Neural crest cell (in vitro differentiated cells): Measurements from ENCODE around the gene BEX1. TPM values are rescaled to one million over a fixed set of nuclear protein-coding genes. Genes with fewer than 3 reads are reported as not detected.

ENCODE experiments used
- DNase-seq: peaks from one replicate; pipeline ENCODE4 v3.0.0; 2021; ENCODE audit warnings: low read depth, mixed read lengths, low spot score
- H3K27ac Mint-ChIP-seq: one replicate; pipeline ENCODE4 v1.8.0; 2021; ENCODE audit warnings: mild to moderate bottlenecking, mixed read lengths; ENCODE audit not compliant: unreplicated experiment
- H3K27me3 Mint-ChIP-seq: 2 replicates; pipeline ENCODE4 v1.8.0; 2021; ENCODE audit warnings: low read depth, mild to moderate bottlenecking, mixed read lengths
- H3K36me3 Mint-ChIP-seq: 2 replicates; pipeline ENCODE4 v1.8.0; 2021; ENCODE audit warnings: low read depth, mild to moderate bottlenecking, mixed read lengths
- H3K4me1 Mint-ChIP-seq: 2 replicates; pipeline ENCODE4 v1.8.0; 2021; ENCODE audit warnings: mixed read lengths
- H3K4me3 Mint-ChIP-seq: one replicate; pipeline ENCODE4 v1.8.0; 2021; ENCODE audit warnings: mild to moderate bottlenecking, mixed read lengths
- H3K9me3 Mint-ChIP-seq: 2 replicates; pipeline ENCODE4 v1.8.0; 2021; ENCODE audit warnings: mixed read lengths
- CTCF ChIP-seq: fragments of 200-600 bp; sonication (generic); conservative IDR thresholded peaks from 2 replicates; pipeline ENCODE4 v1.5.0; 2021; ENCODE audit warnings: antibody characterized with exemption, mild to moderate bottlenecking
- total RNA-seq: library from RNA; stranded (reverse); gene quantifications from 2 replicates; pipeline ENCODE4 v1.2.1, GENCODE V29; 2021

Gene BEX1
- total RNA-seq, 1 donor from 2014 or later = 60.0 TPM

- Mint-ChIP-seq H3K27ac (no peak overlapping the region), H3K36me3 (no peaks in the 10 kb centered on the region), H3K4me3 (no peak overlapping the region), H3K9me3 (peaks cover 8% of the 10 kb centered on the region), H3K4me1 (peaks cover 12% of the 10 kb centered on the region), H3K27me3 (no peaks in the 10 kb centered on the region)
- TF ChIP-seq CTCF = no peak
- DNase-seq = no peak
These were observed 36.5 kb upstream of the BEX1 start for GRCh38 chrX:103100484-103100883.

- no peaks in the 10 kb centered on the region for H3K27me3 Mint-ChIP-seq
- DNase-seq = no peak
- H3K27ac Mint-ChIP-seq = no peak overlapping the region
- TF ChIP-seq CTCF = no peak
- H3K9me3 Mint-ChIP-seq = peaks cover 8% of the 10 kb centered on the region
- H3K36me3 Mint-ChIP-seq = no peaks in the 10 kb centered on the region
- no peak overlapping the region for H3K4me3 Mint-ChIP-seq
- H3K4me1 Mint-ChIP-seq = peaks cover 12% of the 10 kb centered on the region
These were observed 35.7 kb upstream of the BEX1 start for GRCh38 chrX:103099691-103100090.

GRCh38 chrX:103098488-103098887, 34.5 kb upstream of the BEX1 start:
- H3K36me3 Mint-ChIP-seq = no peaks in the 10 kb centered on the region
- DNase-seq = no peak
- H3K27me3 Mint-ChIP-seq = no peaks in the 10 kb centered on the region
- no peak overlapping the region for H3K27ac Mint-ChIP-seq
- peaks cover 8% of the 10 kb centered on the region for H3K9me3 Mint-ChIP-seq
- peaks cover 12% of the 10 kb centered on the region for H3K4me1 Mint-ChIP-seq
- no peak for TF ChIP-seq CTCF
- H3K4me3 Mint-ChIP-seq = no peak overlapping the region

GRCh38 chrX:103092942-103093341, 29.0 kb upstream of the BEX1 start, which contains the start of gene NXF3:
Gene NXF3, minus strand, starts transcription at chrX:103093143. Its CDS starts 120 bp downstream, at chrX:103093023.
- Mint-ChIP-seq H3K27me3 (no peaks in the 10 kb centered on the region), H3K27ac (no peak within 1 kb of the TSS), H3K4me3 (no peak within 1 kb of the TSS), H3K9me3 (peaks cover 4% of the 10 kb centered on the region), H3K4me1 (peaks cover 4% of the 10 kb centered on the region), H3K36me3 (no peaks in the 10 kb centered on the region)
- no peak for TF ChIP-seq CTCF
- no peak for DNase-seq

GRCh38 chrX:103081051-103081450, 17.1 kb upstream of the BEX1 start:
- H3K27ac Mint-ChIP-seq = no peak overlapping the region

More at GRCh38 chrX:103081051-103081450, 17.1 kb upstream of the BEX1 start:
- DNase-seq = no peak
- no peak for TF ChIP-seq CTCF
- Mint-ChIP-seq H3K36me3 (no peaks in the 10 kb centered on the region), H3K4me3 (no peak overlapping the region), H3K27me3 (no peaks in the 10 kb centered on the region), H3K4me1 (no peaks in the 10 kb centered on the region), H3K9me3 (peaks cover 3% of the 10 kb centered on the region)
